Central memory CD8-positive, alpha-beta T cell (primary cell): ENCODE results near the gene COL18A1.
A peak's percentile ranks its signal among the peaks of the same experiment; 100 is the strongest.

Source experiments
- ATAC-seq: fragments of 150-1000 bp; cut with Tn5 transposase; replicated peaks from 2 replicates; pipeline ENCODE4 v1.10.0; 2022; ENCODE audit warnings: mild to moderate bottlenecking, moderate FRiP score, moderate number of reproducible peaks; ENCODE audit not compliant: poor library complexity, severe bottlenecking; ENCODE audit errors: extremely low read depth
- DNase-seq, 2 donors: peaks; one replicate each; pipeline ENCODE4 v3.0.0; 2021; ENCODE audit warnings: low spot score in 2 of 2
- H3K27ac Mint-ChIP-seq: one replicate; pipeline ENCODE4 v1.8.0; 2022; ENCODE audit warnings: low read depth, mild to moderate bottlenecking, moderate library complexity, mixed read lengths
- H3K27me3 Mint-ChIP-seq: one replicate; pipeline ENCODE4 v1.8.0; 2022; ENCODE audit warnings: mixed read lengths
- H3K36me3 Mint-ChIP-seq: one replicate; pipeline ENCODE4 v1.8.0; 2022; ENCODE audit warnings: mild to moderate bottlenecking, moderate library complexity, mixed read lengths; ENCODE audit not compliant: insufficient read depth
- H3K4me1 Mint-ChIP-seq: one replicate; pipeline ENCODE4 v1.8.0; 2022; ENCODE audit warnings: mixed read lengths
- H3K4me3 Mint-ChIP-seq: one replicate; pipeline ENCODE4 v1.8.0; 2022; ENCODE audit warnings: mild to moderate bottlenecking, moderate library complexity, mixed read lengths
- H3K9me3 Mint-ChIP-seq: one replicate; pipeline ENCODE4 v1.8.0; 2022; ENCODE audit warnings: mixed read lengths

The COL18A1 gene

DNA sequence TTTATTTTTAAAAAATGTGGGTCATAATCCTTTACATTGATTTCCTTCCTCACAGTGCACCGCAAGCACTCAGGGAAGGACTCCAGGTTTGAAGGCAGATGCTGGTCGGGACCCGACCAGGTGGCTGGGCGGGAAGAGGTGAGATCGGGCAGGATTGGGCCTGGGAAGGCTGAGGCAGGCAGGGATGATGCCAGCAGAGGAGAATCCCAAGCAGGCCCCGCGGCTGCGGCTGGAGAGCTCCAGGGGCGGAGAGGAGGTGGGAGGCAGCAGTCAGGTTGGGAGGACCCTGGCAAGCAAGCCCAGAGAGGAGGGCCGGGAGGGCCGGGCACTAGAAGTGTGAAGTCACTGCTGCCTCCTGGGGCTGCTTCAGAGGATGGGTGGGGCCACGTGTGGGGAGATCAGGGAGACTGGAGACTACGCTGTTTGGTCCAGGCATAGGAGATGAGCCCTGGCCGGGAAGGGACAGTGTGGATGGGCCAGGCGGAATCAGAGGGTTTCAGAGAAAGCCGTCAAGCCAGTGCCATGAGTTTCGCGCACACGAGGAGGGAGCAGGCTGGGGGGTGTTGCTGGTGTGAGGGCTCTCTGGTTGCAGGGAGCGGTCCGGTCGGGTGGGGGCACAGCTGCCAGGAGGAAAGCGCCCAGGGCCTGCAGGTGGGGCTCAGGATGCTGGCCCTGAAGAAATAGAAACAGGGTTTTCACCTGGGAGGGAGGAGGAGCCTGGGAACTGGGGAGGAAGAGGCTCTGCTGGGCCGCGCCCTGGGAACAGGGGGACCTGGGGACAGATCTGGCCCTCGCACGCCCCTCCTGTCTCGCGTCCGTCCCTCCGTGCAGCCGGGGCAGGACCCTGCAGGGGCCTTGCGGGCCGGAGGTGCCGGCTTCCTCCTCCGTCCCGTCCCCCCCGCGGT lies 888 bp upstream of the COL18A1 start:
- Mint-ChIP-seq H3K27me3 (peaks cover 86% of the 10 kb centered on the region), H3K4me3 (peak overlapping the region; percentile 75), H3K27ac (no peak overlapping the region), H3K4me1 (peaks cover 9% of the 10 kb centered on the region), H3K9me3 (peaks cover 8% of the 10 kb centered on the region), H3K36me3 (peaks cover 2% of the 10 kb centered on the region)
- ATAC-seq (peak; percentile 10), DNase-seq (no peak)

DNA sequence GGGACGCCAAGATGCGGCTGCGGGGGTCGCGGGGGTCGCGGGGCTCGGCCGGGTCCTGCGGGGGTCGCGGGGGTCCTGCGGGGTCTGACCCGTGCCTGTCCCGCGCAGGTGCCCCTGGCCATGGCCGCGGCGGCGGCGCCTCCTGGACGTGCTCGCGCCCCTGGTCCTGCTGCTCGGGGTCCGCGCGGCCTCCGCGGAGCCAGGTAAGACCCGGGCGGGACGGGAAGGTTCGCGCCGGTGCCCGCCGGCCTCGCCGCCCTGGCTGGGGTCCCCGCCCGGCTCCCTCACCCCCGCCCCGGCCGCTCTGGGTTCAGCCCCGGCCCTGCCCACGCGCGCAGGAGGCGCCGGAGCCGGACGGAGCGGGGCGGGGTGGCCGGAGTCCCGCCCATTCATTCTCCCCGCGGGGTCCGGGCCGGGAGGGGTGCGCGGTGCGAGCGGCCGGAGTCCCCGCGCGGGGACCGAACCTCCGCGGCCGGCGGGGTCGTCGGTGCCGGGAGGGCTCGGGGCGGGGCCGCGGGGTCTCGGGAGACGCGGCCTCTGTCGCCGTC lies 380 bp downstream of the COL18A1 start:
- peaks cover 9% of the 10 kb centered on the region for H3K4me1 Mint-ChIP-seq
- ATAC-seq: no peak
- H3K27ac Mint-ChIP-seq: no peak overlapping the region
- H3K27me3 Mint-ChIP-seq: peaks cover 84% of the 10 kb centered on the region
- DNase-seq: no peak
- peaks cover 8% of the 10 kb centered on the region for H3K9me3 Mint-ChIP-seq
- H3K4me3 Mint-ChIP-seq: no peak overlapping the region
- peaks cover 2% of the 10 kb centered on the region for H3K36me3 Mint-ChIP-seq

DNA sequence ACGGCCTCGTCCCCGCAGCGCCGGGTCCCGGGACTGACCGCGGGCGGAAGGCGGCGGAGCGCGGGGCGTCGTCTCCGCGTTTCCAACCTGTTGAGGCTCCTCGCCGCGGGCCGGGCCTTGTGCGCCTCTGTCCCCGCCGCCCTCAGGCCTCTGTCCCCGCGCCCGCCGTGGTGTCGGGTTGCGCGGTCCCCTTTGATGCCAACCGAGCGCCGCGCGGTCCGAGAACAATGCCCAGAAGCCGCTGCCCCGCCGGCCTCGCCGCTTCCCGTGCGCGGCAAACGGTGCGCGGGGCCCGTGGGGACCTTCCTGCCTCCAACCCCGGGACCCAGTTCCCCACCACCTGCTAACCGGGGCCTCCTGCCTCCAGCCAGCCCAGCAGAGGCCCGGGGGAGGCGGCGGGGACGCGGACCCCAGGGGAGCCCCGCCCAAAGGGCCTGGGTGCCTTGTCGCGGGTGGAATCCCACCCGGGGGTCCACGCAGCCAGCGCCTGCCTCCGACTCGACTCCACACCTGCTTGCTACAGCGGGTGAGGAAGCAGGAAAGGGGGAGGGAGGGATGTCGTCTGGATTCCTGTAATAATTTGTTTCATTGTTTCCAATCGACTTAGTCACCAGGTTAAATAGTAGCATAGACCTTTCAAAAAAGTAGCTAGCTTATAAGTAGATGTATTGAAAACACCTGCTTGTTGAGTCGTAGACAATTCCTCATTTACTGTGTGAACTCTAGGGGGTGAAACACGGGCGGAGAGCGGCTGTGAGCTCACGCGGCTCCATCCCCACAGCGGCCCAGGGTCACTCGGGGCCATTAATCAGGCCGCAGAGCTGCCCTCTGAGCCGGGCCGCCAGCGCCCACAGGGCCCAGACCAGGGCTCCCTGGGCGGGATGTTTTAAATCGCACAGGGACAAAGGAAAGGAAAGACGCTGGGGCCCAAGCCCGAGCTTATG lies 1.1 kb downstream of the COL18A1 start:
- H3K27me3 Mint-ChIP-seq: peaks cover 77% of the 10 kb centered on the region

DNA sequence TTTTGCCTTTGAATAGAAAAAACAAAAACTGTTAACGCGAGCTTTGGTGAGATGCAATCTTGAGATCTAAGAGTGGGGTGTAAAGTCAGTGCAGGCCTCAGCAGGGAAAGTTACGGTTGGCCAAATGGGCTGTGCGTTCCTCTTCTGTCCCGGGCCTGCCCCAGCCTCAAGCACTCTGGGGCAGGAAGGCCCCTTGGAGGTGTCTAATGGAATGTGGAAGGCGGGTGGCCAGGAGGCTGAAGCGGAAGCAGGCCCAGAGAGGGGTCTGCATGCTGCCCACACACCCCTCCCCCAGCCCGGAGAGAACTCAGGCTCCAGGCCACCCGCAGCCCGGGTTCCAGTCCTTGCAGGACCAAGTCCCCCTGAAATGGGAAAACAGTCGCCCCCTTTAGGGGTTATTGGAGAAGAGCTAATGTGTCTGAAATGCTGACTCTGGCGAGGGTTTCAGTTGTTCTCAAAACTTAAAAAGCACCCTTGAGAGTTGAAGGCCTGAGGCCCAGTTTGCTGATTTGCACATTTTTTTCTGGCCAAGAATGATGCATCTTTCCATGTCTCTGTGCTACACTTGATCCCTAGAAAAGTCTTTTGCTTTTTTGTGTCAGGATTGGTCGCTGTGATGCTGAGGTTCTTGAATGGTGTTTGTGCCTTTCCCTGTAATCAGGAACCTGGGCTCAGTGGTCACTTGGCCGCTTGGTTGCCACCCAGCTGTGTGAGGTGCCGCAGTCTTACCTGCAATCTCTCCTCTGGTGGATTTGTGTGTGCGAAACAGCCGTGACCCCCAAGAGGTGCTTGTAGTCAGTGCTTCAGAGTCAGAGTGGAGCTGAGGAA lies 2.0 kb downstream of the COL18A1 start:
- Mint-ChIP-seq H3K9me3 (no peaks in the 10 kb centered on the region), H3K4me1 (peaks cover 9% of the 10 kb centered on the region), H3K4me3 (peak overlapping the region; percentile 20), H3K36me3 (no peaks in the 10 kb centered on the region), H3K27ac (no peak overlapping the region), H3K27me3 (peaks cover 67% of the 10 kb centered on the region)
- no peak for DNase-seq
- no peak for ATAC-seq

More for the DNA sequence above, 1.1 kb downstream of the COL18A1 start:
- Mint-ChIP-seq H3K9me3 (peaks cover 5% of the 10 kb centered on the region), H3K4me3 (peak overlapping the region; percentile 20), H3K36me3 (peaks cover 2% of the 10 kb centered on the region), H3K4me1 (peaks cover 9% of the 10 kb centered on the region), H3K27ac (no peak overlapping the region)
- ATAC-seq (no peak), DNase-seq (no peak)

DNA sequence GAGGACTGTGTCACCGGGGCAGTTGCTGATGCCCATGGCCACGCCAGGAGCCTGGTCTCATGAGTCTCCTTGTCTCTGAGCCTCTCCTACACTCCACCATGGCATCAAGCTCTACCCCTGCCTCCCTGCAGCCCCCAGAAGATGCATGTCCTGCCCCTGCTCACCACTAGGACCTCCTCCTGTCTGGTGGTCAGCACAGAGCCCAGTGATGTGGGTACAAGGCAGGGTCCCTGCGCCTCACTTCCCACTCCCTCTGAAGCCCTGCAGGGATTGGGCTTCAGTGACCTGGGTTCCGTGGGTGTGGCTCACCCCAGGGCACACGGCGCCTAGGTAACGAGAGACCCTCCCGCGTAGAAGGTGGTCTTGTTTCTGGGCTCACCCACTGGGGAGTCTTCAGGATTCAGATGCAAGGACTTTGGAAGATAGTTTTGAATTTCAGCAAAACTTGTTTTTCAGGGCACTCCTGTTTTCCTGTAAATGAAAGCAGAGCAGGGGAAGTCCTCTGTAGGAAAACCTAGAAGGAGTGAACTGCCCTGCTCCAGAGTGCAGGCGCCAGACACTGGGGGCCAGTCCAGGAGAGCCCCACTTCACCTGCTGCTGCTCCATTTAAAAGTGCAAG lies 2.8 kb downstream of the COL18A1 start:
- peaks cover 9% of the 10 kb centered on the region for H3K4me1 Mint-ChIP-seq
- peaks cover 60% of the 10 kb centered on the region for H3K27me3 Mint-ChIP-seq
- no peak overlapping the region for H3K4me3 Mint-ChIP-seq

DNA sequence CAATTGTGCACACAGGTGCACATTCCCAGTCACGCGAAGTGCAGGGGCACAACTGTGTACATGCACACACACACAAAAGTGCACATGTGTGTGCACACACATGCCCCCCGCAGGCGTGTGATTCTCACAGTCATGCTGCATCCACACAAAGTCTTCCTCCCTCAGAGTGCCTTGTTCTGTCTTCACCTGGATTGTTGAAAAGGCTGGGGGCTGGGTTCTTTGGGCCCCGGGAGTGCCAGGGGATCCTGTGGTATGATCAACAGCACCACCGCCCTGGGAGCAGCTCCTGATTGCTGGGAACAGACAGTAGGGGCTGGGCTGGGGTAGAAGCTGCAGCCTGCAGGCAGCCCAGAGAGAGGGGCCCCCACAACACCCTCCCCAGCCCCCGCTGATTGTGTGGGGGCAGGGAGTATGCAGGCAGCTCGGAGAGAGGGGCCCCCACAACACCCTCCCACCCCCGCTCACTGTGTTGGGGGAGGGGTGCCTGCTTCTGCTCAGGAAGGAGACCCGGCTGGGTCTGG lies 3.4 kb downstream of the COL18A1 start:
- ATAC-seq: no peak
- Mint-ChIP-seq H3K36me3 (no peaks in the 10 kb centered on the region), H3K4me3 (no peak overlapping the region), H3K27me3 (peaks cover 54% of the 10 kb centered on the region), H3K27ac (no peak overlapping the region), H3K9me3 (no peaks in the 10 kb centered on the region), H3K4me1 (peaks cover 9% of the 10 kb centered on the region)
- no peak for DNase-seq

More for the DNA sequence above, 2.8 kb downstream of the COL18A1 start:
- ATAC-seq (no peak), DNase-seq (no peak)
- Mint-ChIP-seq H3K27ac (no peak overlapping the region), H3K36me3 (no peaks in the 10 kb centered on the region), H3K9me3 (no peaks in the 10 kb centered on the region)

DNA sequence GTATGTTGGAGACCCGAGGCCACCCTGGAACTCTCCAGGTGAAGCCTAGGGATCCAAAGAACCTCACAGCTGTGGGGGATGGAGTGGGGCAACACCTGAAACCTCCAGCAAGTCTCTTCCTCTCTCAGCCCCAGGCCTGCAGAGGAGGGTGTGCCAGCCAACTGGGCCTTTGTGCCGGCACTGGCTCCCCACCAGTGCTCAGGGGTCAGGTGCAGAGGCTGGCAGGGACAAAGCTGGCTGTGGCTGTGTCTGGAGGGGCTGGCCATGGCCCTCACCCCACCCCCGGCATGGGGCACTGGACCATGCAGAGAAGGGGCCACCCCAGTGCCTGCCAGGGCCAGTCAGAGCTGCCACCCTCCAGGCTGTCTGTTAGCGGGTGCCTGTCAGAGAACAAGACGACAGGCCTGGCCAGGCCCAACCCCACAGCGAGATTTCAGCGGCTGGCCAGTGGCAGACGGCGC lies 3.9 kb downstream of the COL18A1 start:
- Mint-ChIP-seq H3K9me3 (no peaks in the 10 kb centered on the region), H3K4me1 (peaks cover 6% of the 10 kb centered on the region), H3K27me3 (peaks cover 49% of the 10 kb centered on the region), H3K4me3 (no peak overlapping the region), H3K36me3 (no peaks in the 10 kb centered on the region), H3K27ac (no peak overlapping the region)
- ATAC-seq (no peak), DNase-seq (no peak)

DNA sequence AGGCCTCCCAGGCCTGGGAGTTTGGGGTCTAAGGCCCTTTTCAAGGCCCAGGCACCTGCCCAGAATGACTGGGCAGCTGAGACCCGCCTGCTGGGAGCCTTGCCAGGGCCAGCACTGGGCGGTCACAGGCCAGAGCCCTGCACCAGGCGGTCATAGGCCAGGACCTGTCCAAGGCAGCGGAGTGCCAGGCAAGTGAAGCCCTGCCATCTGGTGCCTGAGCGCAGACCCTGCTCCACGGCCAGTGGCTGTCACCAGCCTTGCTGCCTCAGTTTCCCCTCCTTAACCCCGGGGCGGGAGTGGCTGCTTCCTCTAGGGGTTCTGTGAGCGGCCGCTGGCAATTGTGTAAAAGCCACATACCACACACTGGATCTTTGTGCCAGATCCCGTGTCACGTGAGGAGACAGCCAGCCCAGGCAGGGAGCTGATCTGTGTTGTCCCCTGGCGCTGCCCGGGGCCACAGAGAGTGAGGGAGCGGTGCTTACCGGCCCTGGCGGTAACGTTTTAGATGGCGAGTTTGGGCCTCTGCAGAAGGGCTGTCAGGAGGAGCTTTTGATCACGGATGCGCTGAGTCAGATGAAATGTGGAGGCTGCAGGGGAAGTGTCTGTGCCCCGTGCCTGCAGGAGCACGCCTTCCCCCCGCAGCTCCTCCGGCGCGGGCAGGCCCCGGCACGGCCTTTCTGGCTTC lies 4.6 kb downstream of the COL18A1 start:
- no peak overlapping the region for H3K4me3 Mint-ChIP-seq
- H3K27ac Mint-ChIP-seq: no peak overlapping the region
- peaks cover 47% of the 10 kb centered on the region for H3K27me3 Mint-ChIP-seq
- ATAC-seq (no peak), DNase-seq (no peak)
- no peaks in the 10 kb centered on the region for H3K4me1 Mint-ChIP-seq
- H3K36me3 Mint-ChIP-seq: no peaks in the 10 kb centered on the region
- no peaks in the 10 kb centered on the region for H3K9me3 Mint-ChIP-seq

DNA sequence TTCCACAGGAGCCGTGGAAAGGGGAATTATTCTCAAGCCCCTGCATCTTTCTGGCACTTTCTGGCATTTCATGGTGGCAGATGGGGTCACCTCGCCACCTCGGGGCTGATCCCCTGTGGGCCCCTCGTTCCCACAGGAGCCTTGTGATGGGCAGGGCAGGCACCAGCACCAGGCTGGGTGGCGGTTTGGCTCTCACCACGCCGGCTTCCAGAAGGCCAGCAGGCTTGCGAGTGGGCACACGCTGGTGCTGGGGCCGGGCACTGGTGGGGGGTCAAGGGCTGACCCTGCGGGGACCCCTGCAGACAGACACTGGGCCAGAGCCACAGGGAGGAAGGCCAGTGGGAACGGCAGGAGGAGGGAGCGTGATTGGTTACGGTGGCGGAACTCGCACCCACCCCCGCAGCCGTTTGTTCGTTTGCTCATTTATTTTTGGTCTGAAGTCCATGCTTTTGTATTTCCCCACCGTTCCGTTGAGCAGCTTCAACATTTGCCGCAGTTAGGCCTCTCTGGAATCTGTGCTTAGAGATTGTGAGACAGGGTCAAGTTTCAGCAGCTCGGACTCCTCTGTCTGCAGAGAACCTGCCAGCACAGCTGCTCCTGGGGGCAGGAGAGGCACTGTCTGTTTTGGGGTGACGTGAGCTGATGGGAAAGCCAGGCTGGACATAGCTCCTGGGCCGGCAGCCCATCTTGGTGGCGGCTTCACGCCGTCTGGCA lies 5.3 kb downstream of the COL18A1 start:
- DNase-seq (no peak), ATAC-seq (no peak)
- H3K4me1 Mint-ChIP-seq: no peaks in the 10 kb centered on the region
- no peak overlapping the region for H3K27ac Mint-ChIP-seq
- H3K36me3 Mint-ChIP-seq: no peaks in the 10 kb centered on the region
- no peak overlapping the region for H3K4me3 Mint-ChIP-seq
- no peaks in the 10 kb centered on the region for H3K9me3 Mint-ChIP-seq
- H3K27me3 Mint-ChIP-seq: peaks cover 53% of the 10 kb centered on the region

DNA sequence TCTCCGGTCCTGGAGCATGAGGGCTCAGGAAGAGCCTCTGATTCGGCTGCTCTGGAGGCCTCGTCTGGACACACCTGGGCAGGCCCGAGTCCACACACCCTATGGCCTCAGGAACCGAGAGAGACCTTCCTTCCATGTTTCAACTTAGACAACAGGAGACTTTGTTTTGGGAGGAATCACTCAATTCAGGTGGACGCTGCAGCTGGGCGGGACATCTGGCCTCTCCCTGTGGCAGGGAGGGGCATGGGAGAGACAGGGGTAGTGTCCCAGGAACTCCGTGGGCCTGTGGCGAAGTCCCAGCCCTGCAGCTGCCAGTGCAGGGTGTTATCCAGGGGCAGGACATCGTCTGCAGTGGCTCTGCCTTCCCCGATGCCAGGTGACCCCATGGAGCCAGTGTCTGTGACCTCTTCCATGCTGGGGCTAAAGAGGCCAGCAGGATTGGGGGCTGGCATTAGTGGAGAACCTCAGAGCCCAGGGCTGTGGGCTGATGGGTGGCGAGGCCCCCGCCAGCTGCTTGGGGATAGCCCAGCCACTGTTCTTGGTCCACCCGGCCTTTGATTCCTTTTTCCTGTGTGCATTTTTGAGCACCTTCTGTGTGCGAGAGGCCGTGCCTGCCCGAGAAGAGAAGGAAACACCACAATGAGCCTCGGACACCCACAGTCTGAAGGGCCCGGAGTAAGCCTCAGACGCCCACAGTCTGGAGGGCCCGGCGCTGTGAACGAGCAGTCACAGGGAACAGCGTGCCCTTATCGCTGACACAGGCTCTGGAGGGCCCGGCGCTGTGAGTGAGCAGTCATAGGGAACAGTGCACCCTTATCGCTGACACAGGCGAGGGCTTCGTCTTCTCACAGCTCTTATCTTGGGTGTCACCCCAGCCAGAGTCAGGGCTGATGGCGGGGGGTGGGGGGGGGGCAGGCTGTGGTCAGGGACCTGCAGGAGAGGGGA lies 6.2 kb downstream of the COL18A1 start:
- H3K36me3 Mint-ChIP-seq: no peaks in the 10 kb centered on the region
- no peak overlapping the region for H3K27ac Mint-ChIP-seq
- H3K27me3 Mint-ChIP-seq: peaks cover 52% of the 10 kb centered on the region
- H3K4me1 Mint-ChIP-seq: no peaks in the 10 kb centered on the region
- ATAC-seq: no peak
- H3K4me3 Mint-ChIP-seq: no peak overlapping the region
- H3K9me3 Mint-ChIP-seq: no peaks in the 10 kb centered on the region
- DNase-seq: no peak
